Measurements from ENCODE around the gene SPSB4.

Gene SPSB4

GRCh38 chr3:141167681-141168080 is 116.5 kb downstream of the SPSB4 start:
- no peak for DNase-seq

- no peak for DNase-seq
Measured at GRCh38 chr3:141170678-141171295, 119.6 kb downstream of the SPSB4 start.

DNA sequence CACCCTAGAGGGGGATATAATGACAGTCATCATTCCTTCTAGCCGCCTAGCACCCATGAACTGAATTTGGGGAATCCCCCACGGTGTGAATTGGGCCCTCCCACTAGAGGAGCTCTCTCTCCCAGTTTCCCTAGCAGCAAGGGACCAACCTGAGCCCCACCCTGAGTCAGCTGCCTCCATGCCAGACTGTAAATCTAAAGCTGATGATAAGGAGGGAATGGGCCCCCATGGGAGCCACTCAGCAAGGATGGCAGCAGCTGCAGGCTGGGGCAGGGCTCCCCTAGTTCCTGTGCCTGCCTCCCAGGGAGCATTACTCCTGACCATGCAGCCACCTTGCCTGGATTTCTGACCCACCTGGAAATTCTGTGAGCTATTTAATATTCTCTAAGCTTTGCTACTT is 123.5 kb downstream of the SPSB4 start:
- DNase-seq = no peak

- DNase-seq = no peak
Measured at GRCh38 chr3:141176775-141177174, 125.6 kb downstream of the SPSB4 start.

DNA sequence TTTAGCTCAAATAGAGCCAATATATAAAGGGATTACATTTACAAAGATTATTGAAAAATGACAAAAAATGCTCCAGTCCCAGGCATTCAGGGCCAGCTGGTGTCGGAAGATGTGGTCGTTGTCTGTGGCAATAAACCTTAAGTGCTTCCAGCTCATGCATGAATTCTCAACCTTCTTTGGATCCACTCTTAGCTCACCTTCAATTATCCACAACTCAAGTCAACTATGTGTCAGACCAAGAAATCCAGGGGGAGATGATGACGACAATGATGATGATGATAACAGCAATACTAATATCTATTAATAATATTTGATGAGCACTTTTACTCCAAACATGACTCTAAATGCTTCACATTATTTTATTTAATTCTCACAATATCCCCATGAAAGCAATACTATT is 126.9 kb downstream of the SPSB4 start:
- no peak for DNase-seq

DNA sequence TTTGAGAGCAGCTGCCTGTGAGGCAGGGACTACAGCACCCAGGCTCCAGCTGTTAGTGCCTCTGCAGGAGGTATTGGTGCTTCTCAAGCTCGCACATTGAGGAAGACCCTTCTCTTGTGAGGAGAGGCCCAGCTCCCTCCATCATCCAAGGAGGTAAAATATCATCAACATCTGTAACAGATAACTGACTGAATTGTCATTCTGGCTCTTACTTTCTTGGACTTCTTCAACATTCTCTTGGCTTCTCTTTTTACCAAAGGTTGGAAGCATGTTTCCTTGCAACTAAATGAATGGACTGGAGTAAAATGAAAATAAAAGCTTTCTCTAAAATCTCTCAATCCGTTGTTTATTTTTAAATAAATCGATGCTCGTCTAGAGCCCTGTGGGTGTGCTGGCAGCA is 127.4 kb downstream of the SPSB4 start:
- DNase-seq = no peak

DNA sequence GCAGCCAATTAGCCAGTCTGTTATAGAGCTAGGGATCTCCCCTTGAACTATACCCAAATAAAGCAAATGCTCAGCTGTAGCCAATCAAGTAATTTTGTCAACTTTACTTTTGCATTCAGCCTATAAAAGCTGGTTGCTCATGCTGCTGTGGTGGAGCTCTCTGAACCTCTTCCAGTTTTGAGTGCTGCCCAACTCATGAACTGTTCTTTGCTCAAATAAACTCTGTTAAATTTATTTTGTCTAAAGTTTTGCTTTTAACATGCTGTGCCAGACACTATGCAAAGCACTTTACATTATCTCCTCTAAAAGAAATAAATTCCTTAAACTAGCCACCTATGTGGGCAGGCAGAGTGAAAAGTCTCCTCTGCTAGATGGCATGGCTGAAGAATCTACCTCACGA is 128.8 kb downstream of the SPSB4 start:
- DNase-seq = no peak

- DNase-seq = no peak
Measured at GRCh38 chr3:141181196-141181595, 130.0 kb downstream of the SPSB4 start.

GRCh38 chr3:141181819-141182218 is 130.7 kb downstream of the SPSB4 start:
- DNase-seq = no peak

DNA sequence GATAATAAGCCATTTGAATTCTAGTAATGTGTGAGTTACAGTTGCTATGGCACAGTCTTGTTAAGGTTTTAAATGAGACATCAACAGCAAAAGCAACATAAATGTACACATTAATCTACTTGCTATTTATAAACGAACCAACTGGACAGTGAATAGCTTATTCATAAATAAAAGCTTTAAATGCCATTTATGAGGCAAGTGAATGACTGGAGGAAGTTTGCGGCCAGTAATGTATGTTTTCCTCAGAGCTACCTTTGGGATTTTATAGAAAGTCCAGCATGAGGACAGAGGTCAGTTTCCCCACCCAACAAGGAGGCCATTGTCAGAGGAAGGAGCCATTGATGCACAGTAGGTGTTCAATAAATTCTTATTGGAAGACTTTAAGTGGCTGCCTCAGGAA is 132.5 kb downstream of the SPSB4 start:
- no peak for DNase-seq

DNA sequence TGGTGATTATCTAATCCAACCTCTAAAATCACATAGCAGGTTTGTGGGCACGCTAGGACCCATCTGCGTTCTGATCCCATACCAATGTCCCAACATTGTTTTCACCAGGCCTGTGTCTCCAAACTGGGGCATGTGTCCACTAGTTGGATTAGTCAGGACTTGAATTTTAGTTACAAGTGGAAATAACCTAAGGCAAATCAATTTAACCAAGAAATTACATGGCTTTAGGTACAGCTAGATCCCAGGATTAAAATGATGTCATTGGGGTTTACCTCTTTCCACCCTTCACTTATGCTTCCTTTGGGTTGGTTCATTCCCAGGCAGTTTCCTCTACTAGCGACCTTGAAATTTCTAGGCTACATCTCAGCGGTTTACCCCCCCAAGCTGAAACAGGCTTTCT is 133.3 kb downstream of the SPSB4 start:
- DNase-seq = no peak

DNA sequence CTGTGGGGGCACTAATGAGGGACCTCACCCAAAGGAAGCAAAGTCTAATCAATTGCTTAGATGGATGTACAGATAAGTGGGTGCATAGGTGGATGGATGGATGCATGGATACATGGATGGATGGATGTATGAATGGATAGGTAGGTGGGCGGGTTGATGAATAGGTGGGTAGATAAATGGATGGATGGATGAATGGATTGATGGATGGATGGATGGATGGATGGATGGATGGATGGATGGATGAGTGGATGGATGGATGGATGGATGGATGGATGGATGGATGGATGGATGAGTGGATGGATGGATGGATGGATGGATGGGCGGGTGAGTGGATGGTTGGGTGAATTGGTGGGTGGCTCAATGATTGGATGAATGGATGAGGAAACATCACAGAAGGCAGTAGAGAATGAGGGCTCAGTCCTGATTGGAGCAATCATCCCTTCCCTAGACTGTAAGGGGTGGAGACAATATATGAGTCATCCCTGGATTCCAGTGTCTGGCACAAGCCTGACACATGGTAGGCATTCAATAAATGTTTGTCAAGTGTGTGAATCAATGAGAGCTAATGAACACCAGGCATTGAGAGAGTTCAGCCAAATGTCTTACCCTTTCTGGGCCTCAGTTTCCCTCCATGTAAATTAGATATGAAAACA is 140.1 kb downstream of the SPSB4 start:
- DNase-seq = no peak

GRCh38 chr3:141192345-141192744 is 141.2 kb downstream of the SPSB4 start:
- peak; percentile 87 to 97 for DNase-seq

GRCh38 chr3:141193066-141193830 is 142.1 kb downstream of the SPSB4 start:
- no peak for DNase-seq

Data from hippocampal formation (tissue), 2 donors.